Measurements from ENCODE around the gene CHRND.

GRCh38 chr2:232529806-232530547 lies 4.0 kb downstream of the CHRND start:
- TF ChIP-seq TGIF2 (CRISPR knock-in tag; IDR thresholded peaks at IDR 0.05) = no peak
- no peak for TF ChIP-seq KLF16 (CRISPR knock-in tag; IDR thresholded peaks at IDR 0.05)
- TF ChIP-seq SETDB1 (CRISPR knock-in tag; IDR thresholded peaks at IDR 0.05; ENCODE audit: borderline replicate concordance) = no peak
- TF ChIP-seq CHD4 (IDR thresholded peaks at IDR 0.05; ENCODE audit: borderline replicate concordance, low read length) = no peak
- no peak for TF ChIP-seq ZNF83 (CRISPR knock-in tag; IDR thresholded peaks at IDR 0.05; ENCODE audit: borderline replicate concordance)
- TF ChIP-seq TCF12 (IDR thresholded peaks at IDR 0.05) = no peak
- TF ChIP-seq TCF12 (CRISPR knock-in tag; IDR thresholded peaks at IDR 0.05) = no peak
- no peak for TF ChIP-seq ETV5 (CRISPR knock-in tag; IDR thresholded peaks at IDR 0.05; ENCODE audit: borderline replicate concordance)
- no peak for TF ChIP-seq ADNP (CRISPR knock-in tag; IDR thresholded peaks at IDR 0.05)
- no peak for TF ChIP-seq EED (CRISPR knock-in tag; IDR thresholded peaks at IDR 0.05)
- no peak for TF ChIP-seq ZFAT (CRISPR knock-in tag; conservative IDR thresholded peaks at IDR 0.05)
- TF ChIP-seq BRD4 (CRISPR knock-in tag; IDR thresholded peaks at IDR 0.05) = no peak
- TF ChIP-seq KDM2A (CRISPR knock-in tag; IDR thresholded peaks at IDR 0.05; ENCODE audit: borderline replicate concordance, low read depth) = no peak
- no peak for TF ChIP-seq SP1 (IDR thresholded peaks at IDR 0.05)
- no peak for TF ChIP-seq SP1 (CRISPR knock-in tag; IDR thresholded peaks at IDR 0.05)
